ENCODE results near the gene UQCC2. TPM values are rescaled to one million over a fixed set of nuclear protein-coding genes. Genes with fewer than 3 reads are reported as not detected.

The UQCC2 gene
- total and polyA plus RNA-seq, 2 of the 8 experiments (the other 6 are each of a cell fraction or from before 2014, with no cell fraction given), result 52.1 to 104 TPM

GRCh38 chr6:33739571-33739970, 28.1 kb upstream of the UQCC2 start:
- 90% methylated on average over 5 of the region's 5 CpGs; no CpG with 5 or more reads in 1 of the 2 experiments for WGBS, 2 experiments (ENCODE audit: extremely low coverage in 1 of 2, insufficient coverage in 1 of 2, insufficient read length in 1 of 2, insufficient replicate concordance in 2 of 2, low coverage in 1 of 2, low lambda C conversion rate in 2 of 2, missing lambda C conversion rate in 1 of 2)
- Histone ChIP-seq H3K9ac (replicated peaks in 1 of 4; ENCODE audit: extremely low read depth in 1 of 4, low read depth in 3 of 4, low read length in 3 of 4) (no peak overlapping the region), H3K23me2 (ENCODE audit: low read depth, low read length) (no peaks in the 10 kb centered on the region), H3K27me3 (replicated peaks in 1 of 4; ENCODE audit: control insufficient read depth in 3 of 4, extremely low read depth in 1 of 4, insufficient read depth in 3 of 4, low read length in 3 of 4) (no peaks in the 10 kb centered on the region; a peak in 2 of 7 replicates), H3K4me3 (ENCODE audit: extremely low read depth in 1 of 4, insufficient read depth in 2 of 4, low read depth in 3 of 4, low read length in 4 of 4) (no peak overlapping the region), H3K4me2 (ENCODE audit: insufficient read depth in 1 of 2, low read depth in 2 of 2, low read length in 2 of 2) (no peak overlapping the region), H4K20me1 (replicated peaks in 1 of 2; ENCODE audit: control insufficient read depth in 1 of 2, insufficient read depth in 2 of 2, low read length in 2 of 2) (no peaks in the 10 kb centered on the region), H3K4ac (replicated peaks; ENCODE audit: insufficient read length, low read depth, low read length) (no peak overlapping the region), H3K4me1 (replicated peaks in 1 of 4; ENCODE audit: control insufficient read depth in 3 of 4, insufficient read depth in 4 of 4, low read length in 3 of 4) (peaks cover 0 to 8% (median 3%) of the 10 kb centered on the region in 4 experiments; a peak in 3 of 7 replicates), H3K9me3 (ENCODE audit: insufficient read depth in 2 of 2, low read depth in 1 of 2, low read length in 1 of 2) (no peaks in the 10 kb centered on the region), H3K79me1 (ENCODE audit: low read depth, low read length) (no peaks in the 10 kb centered on the region), H2AK5ac (ENCODE audit: low read depth, low read length) (no peak overlapping the region), H3K14ac (ENCODE audit: insufficient read length) (no peak overlapping the region), H3K23ac (ENCODE audit: insufficient read length) (no peak overlapping the region), H2BK20ac (ENCODE audit: low read length) (no peak overlapping the region), H3K56ac (replicated peaks; ENCODE audit: insufficient read length, low read depth, low read length) (no peak overlapping the region), H4K91ac (replicated peaks; ENCODE audit: insufficient read length, low read length) (no peak overlapping the region), H2BK120ac (replicated peaks; ENCODE audit: low read depth, low read length) (no peak overlapping the region), H4K8ac (ENCODE audit: extremely low read depth, insufficient read depth, low read length) (no peak overlapping the region), H2AFZ (ENCODE audit: low read length) (no peak overlapping the region), H4K5ac (ENCODE audit: insufficient read length, low read depth, low read length) (no peak overlapping the region), H3K18ac (ENCODE audit: extremely low read depth, low read length) (no peak overlapping the region), H2BK12ac (ENCODE audit: low read depth, low read length) (no peak overlapping the region), H3K36me3 (ENCODE audit: control insufficient read depth in 2 of 4, insufficient read depth in 4 of 4, low read length in 3 of 4) (no peaks in the 10 kb centered on the region), H3K79me2 (ENCODE audit: control insufficient read depth in 1 of 2, insufficient read depth in 2 of 2, low read length in 2 of 2) (no peaks in the 10 kb centered on the region), H2BK15ac (ENCODE audit: low read length) (no peak overlapping the region), H2BK5ac (ENCODE audit: low read depth, low read length) (no peak overlapping the region), H3K27ac (ENCODE audit: low read depth, low read length) (no peak overlapping the region)
- no peak for FAIRE-seq
- CTCF ChIA-PET (ENCODE audit: partially characterized antibody), result interaction anchor here (0.6 to 1.5 kb wide), 9 partner anchors 8 to 1526 kb away, joined by 3 to 9 read pairs (median 4); no protein-coding TSS in a partner anchor
- POLR2A ChIA-PET (ENCODE audit: partially characterized antibody), result interaction anchor here (0.9 to 2.4 kb wide), 5 partner anchors 10 to 32 kb away, joined by 3 to 5 read pairs (median 3); partner anchors contain the start of gene UQCC2
- no peak for DNase-seq (ENCODE audit: low read depth in 1 of 2, low spot score in 2 of 2)
- TF ChIP-seq CBX5 (IDR thresholded peaks at IDR 0.05; ENCODE audit: low read depth, low read length) (no peak), E2F6 (IDR thresholded peaks at IDR 0.05) (no peak), ASH2L (IDR thresholded peaks at IDR 0.05; ENCODE audit: low read length) (no peak), JUN (IDR thresholded peaks at IDR 0.05; ENCODE audit: low read depth, low read length) (no peak), ATF3 (IDR thresholded peaks at IDR 0.05; ENCODE audit: insufficient read depth, low read depth, low read length) (no peak), RBBP5 (IDR thresholded peaks at IDR 0.05; ENCODE audit: borderline replicate concordance, low read depth, low read length) (no peak), TCF12 (IDR thresholded peaks at IDR 0.05; ENCODE audit: low read depth, low read length) (no peak), CHD1 (IDR thresholded peaks at IDR 0.05; ENCODE audit: low read depth, low read length) (no peak), CHD2 (IDR thresholded peaks at IDR 0.05; ENCODE audit: low read length) (no peak), MAX (IDR thresholded peaks at IDR 0.05) (no peak), SIN3A (conservative IDR thresholded peaks at IDR 0.05 in 1 of 2, IDR thresholded peaks at IDR 0.05 in 1 of 2; ENCODE audit: low read depth in 1 of 2, low read length in 2 of 2) (no peak)
